ENCODE measurements around the gene GSTO2. TPM values are rescaled to one million over a fixed set of nuclear protein-coding genes. Genes with fewer than 3 reads are reported as not detected.
"Not testable (repeated sequence)": the region's sequence is repeated elsewhere in the genome, so short reads cannot be mapped to it uniquely, and the experiment has no call there.

The GSTO2 gene
- total and polyA plus RNA-seq, 5 experiments from 2014 or later: 0.15 to 2.0 (median 1.4) TPM

DNA sequence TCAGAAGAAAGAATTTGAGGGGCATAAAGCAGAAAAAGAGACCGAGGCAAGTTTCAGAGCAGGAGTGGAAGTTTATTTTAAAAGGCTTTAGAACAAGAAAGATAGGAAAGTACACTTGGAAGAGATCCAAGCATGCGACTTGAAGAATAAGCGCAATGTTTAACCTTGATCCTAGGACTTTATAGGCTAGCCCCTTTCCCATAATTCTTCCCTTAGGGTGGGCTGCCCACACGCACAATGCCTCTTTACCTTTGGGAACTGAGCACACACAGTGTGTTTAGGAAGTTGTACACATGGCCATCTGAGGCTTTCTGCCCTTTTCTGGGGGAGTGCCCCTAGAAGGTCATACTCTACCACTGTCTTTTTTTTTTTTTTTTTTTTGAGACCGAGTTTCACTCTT is 25.5 kb upstream of the GSTO2 start:
- H3K9me3 Mint-ChIP-seq: peaks cover 0 to 2% (median 0%) of the 10 kb centered on the region in 9 donors
- H3K36me3 Mint-ChIP-seq: no peaks in the 10 kb centered on the region
- H3K4me3 Mint-ChIP-seq: no peak overlapping the region
- peaks cover 0 to 5% (median 0%) of the 10 kb centered on the region in 4 donors for H3K4me1 Mint-ChIP-seq
- peaks cover 6 to 22% (median 14%) of the 10 kb centered on the region in 5 donors for H3K27me3 Mint-ChIP-seq
- no peak for DNase-seq
- H3K27ac Mint-ChIP-seq: peak overlapping the region in 1 of 10 donors; percentile 24
- POLR2A ChIA-PET: interaction anchor here (0.6 kb wide), 1 partner anchor 568 kb away, joined by 3 read pairs; no protein-coding TSS in a partner anchor
- ATAC-seq: no peak

DNA sequence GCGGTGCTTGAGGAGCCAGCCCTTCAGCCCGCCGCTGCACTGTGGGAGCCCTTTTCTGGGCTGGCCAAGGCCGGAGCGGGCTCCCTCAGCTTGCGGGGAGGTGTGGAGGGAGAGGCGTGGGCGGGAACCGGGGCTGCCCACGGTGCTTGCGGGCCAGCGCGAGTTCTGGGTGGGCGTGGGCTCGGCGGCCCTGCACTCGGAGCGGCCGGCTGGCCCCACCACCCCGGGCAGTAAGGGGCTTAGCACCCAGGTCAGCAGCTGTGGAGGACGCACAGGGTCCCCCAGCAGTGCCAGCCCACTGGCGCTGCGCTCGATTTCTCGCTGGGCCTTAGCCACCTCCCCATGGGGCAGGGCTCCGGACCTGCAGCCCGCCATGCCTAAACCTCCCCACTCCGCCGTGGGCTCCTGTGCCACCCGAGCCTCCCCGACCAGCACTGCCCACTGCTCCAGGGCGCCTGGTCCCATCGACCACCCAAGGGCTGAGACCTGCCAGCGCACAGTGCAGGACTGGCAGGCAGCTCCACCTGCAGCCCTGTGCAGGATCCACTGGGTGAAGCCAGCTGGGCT is 23.8 kb upstream of the GSTO2 start:
- POLR2A ChIA-PET: no interaction called here
- peaks cover 0 to 5% (median 0%) of the 10 kb centered on the region in 4 donors for H3K4me1 Mint-ChIP-seq
- H3K27me3 Mint-ChIP-seq: peaks cover 6 to 12% (median 7%) of the 10 kb centered on the region in 5 donors
- ATAC-seq (no peak), DNase-seq (no peak)
- no peak overlapping the region for H3K27ac Mint-ChIP-seq
- no peak overlapping the region for H3K4me3 Mint-ChIP-seq
- no peaks in the 10 kb centered on the region for H3K36me3 Mint-ChIP-seq
- H3K9me3 Mint-ChIP-seq: peaks cover 0 to 2% (median 0%) of the 10 kb centered on the region in 9 donors

- DNase-seq (no peak), ATAC-seq (no peak)
- Mint-ChIP-seq H3K4me1 (peaks cover 0 to 5% (median 0%) of the 10 kb centered on the region in 4 donors), H3K36me3 (no peaks in the 10 kb centered on the region), H3K27ac (no peak overlapping the region), H3K9me3 (peaks cover 0 to 2% (median 0%) of the 10 kb centered on the region in 9 donors), H3K4me3 (no peak overlapping the region), H3K27me3 (peaks cover 1 to 12% (median 5%) of the 10 kb centered on the region in 5 donors)
- POLR2A ChIA-PET: no interaction called here
Observed at GRCh38 chr10:104246976-104247375, 22.0 kb upstream of the GSTO2 start.

GRCh38 chr10:104247513-104248146 is 21.4 kb upstream of the GSTO2 start:
- POLR2A ChIA-PET: interaction anchor here (0.6 kb wide), 1 partner anchor 480 kb away, joined by 3 read pairs; no protein-coding TSS in a partner anchor
- DNase-seq (no peak), ATAC-seq (no peak)
- H3K4me3 Mint-ChIP-seq: no peak overlapping the region
- H3K27me3 Mint-ChIP-seq: peaks cover 0 to 11% (median 5%) of the 10 kb centered on the region in 5 donors
- H3K27ac Mint-ChIP-seq: no peak overlapping the region
- H3K36me3 Mint-ChIP-seq: no peaks in the 10 kb centered on the region
- peaks cover 0 to 5% (median 0%) of the 10 kb centered on the region in 4 donors for H3K4me1 Mint-ChIP-seq
- H3K9me3 Mint-ChIP-seq: peaks cover 0 to 2% (median 0%) of the 10 kb centered on the region in 9 donors

- H3K27ac Mint-ChIP-seq, H3K27me3 Mint-ChIP-seq, DNase-seq, H3K36me3 Mint-ChIP-seq, ATAC-seq, POLR2A ChIA-PET, H3K9me3 Mint-ChIP-seq, H3K4me3 Mint-ChIP-seq: not testable (repeated sequence)
- peaks cover 6 to 12% (median 8%) of the 10 kb centered on the region in 4 donors for H3K4me1 Mint-ChIP-seq
Observed at GRCh38 chr10:104248931-104249330, 20.1 kb upstream of the GSTO2 start.

GRCh38 chr10:104250371-104250770 is 18.6 kb upstream of the GSTO2 start:
- Mint-ChIP-seq H3K36me3 (no peaks in the 10 kb centered on the region), H3K9me3 (peaks cover 0 to 2% (median 0%) of the 10 kb centered on the region in 9 donors), H3K4me3 (no peak overlapping the region), H3K4me1 (peaks cover 8 to 19% (median 16%) of the 10 kb centered on the region in 4 donors), H3K27me3 (peaks cover 0 to 6% (median 3%) of the 10 kb centered on the region in 5 donors), H3K27ac (no peak overlapping the region)
- no peak for DNase-seq
- ATAC-seq: no peak
- POLR2A ChIA-PET: interaction anchor here (0.7 kb wide), 1 partner anchor 79 kb away, joined by 3 read pairs; no protein-coding TSS in a partner anchor

GRCh38 chr10:104251443-104251842 is 17.5 kb upstream of the GSTO2 start:
- POLR2A ChIA-PET: no interaction called here
- H3K27ac Mint-ChIP-seq: no peak overlapping the region
- peaks cover 0 to 6% (median 3%) of the 10 kb centered on the region in 5 donors for H3K27me3 Mint-ChIP-seq

DNA sequence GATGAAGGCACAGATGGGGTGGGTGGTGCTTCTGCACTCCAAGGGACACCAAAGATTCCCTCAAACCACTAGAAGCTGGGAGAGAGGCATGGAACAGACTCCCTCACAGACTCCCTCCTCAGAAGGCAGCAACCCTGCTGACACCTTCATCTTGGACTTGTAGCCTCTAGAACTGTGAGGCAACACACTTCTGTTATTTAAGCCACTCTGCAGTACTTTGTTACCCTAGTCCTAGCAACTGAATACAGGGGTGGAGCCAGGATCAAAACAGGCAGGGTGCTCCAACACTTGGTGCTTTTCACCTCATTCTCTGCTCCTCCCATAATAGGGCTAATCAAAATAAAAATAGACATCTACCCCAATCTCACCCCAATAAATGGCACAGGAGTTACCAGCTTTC is 16.6 kb upstream of the GSTO2 start:
- Mint-ChIP-seq H3K36me3 (peaks cover 0 to 4% (median 0%) of the 10 kb centered on the region in 3 donors), H3K9me3 (peaks cover 0 to 1% (median 0%) of the 10 kb centered on the region in 9 donors), H3K4me3 (peak overlapping the region in 2 of 10 donors; percentile 42 to 46), H3K27me3 (peaks cover 0 to 6% (median 3%) of the 10 kb centered on the region in 5 donors), H3K27ac (peak overlapping the region in 1 of 10 donors; percentile 67), H3K4me1 (peaks cover 18 to 37% (median 31%) of the 10 kb centered on the region in 4 donors)
- ATAC-seq (no peak), DNase-seq (no peak)
- POLR2A ChIA-PET: no interaction called here

More at GRCh38 chr10:104251443-104251842, 17.5 kb upstream of the GSTO2 start:
- Mint-ChIP-seq H3K36me3 (no peaks in the 10 kb centered on the region), H3K9me3 (peaks cover 0 to 2% (median 0%) of the 10 kb centered on the region in 9 donors), H3K4me1 (peaks cover 16 to 30% (median 27%) of the 10 kb centered on the region in 4 donors), H3K4me3 (no peak overlapping the region)
- DNase-seq (no peak), ATAC-seq (no peak)

DNA sequence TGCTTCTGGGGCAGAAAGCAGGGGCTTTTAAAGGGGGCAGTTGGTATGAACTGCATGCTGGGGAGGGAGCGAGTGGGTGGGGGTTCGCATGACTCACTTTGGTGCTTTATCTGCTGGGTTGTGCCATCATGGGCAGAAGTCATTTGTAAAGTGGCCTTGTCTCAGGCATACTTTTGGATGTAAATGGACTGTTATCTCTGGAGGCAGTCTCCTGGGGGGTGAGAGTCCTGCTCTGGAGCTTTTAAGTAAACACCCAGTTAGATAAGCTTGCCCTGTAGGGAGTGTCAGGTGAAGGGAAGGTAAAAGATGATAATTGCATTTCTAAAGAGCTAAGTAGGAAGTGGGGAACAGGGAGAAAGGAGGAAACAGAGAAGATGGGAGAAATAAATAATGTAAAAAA is 15.9 kb upstream of the GSTO2 start:
- Mint-ChIP-seq H3K36me3 (peaks cover 0 to 10% (median 0%) of the 10 kb centered on the region in 3 donors), H3K27me3 (peaks cover 0 to 4% (median 3%) of the 10 kb centered on the region in 5 donors), H3K4me1 (peaks cover 20 to 39% (median 35%) of the 10 kb centered on the region in 4 donors), H3K9me3 (no peaks in the 10 kb centered on the region), H3K27ac (peak overlapping the region in 2 of 10 donors; percentile 18 to 93), H3K4me3 (peak overlapping the region; percentile 55 to 99 (median 96))
- POLR2A ChIA-PET: interaction anchor here (0.7 kb wide), 1 partner anchor 17 kb away, joined by 3 read pairs; no protein-coding TSS in a partner anchor
- DNase-seq (no peak), ATAC-seq (no peak)

DNA sequence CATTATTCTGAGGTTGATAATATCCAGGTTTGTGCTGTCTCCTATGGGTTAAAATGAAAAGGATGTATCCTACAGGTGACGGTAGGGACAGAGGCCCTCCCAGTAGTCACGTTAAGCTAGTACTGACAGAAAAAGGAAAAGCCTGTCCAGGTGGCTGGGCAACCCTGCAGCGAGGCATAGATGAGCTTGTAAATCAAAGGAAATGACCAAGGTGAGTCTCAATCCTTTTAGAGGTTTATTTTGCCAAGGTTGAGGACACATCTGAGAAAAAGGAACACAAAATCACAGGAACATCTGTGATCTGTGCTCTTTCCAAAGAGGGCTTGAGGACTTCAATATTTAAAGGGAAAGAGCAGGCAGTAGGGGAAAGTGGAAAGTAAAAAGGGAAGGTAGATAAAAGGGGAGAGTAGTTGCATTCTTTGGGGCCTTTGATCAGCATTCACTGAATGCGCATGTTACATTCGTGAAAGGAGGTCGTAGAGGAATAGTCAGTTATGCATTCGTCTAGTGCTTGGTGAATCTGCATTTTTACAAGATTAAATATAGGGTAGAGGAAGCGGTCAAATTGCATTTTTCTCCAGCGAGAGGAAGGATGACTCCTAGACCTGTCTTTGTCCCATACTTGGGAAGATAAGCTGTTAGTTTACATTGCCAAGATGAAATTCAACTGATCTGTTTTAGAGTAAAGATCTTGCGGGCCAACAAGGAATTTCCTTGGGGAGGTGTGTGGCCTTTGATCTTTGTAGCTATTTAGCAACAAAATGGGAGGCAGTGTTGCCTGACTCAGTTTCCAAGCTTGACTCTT is 15.2 kb upstream of the GSTO2 start:
- ATAC-seq (peak in 1 of 2 donors; percentile 20), DNase-seq (peak in 1 of 10 donors; percentile 14)
- Mint-ChIP-seq H3K9me3 (no peaks in the 10 kb centered on the region), H3K4me1 (peaks cover 25 to 45% (median 41%) of the 10 kb centered on the region in 4 donors), H3K36me3 (peaks cover 0 to 17% (median 0%) of the 10 kb centered on the region in 3 donors), H3K27me3 (peaks cover 0 to 4% (median 3%) of the 10 kb centered on the region in 5 donors), H3K4me3 (peak overlapping the region; percentile 91 to 99 (median 96)), H3K27ac (peak overlapping the region; percentile 90 to 98 (median 96))
- POLR2A ChIA-PET: interaction anchor here (0.7 to 3.0 kb wide), 6 partner anchors 15 to 85 kb away, joined by 3 to 16 read pairs (median 7); partner anchors contain the start of genes GSTO2 and ITPRIP

GRCh38 chr10:104254493-104255310 is 14.3 kb upstream of the GSTO2 start, which contains the start of gene GSTO1:
GSTO1 (plus strand) TSS chr10:104254892; CDS start chr10:104254929, 37 bp downstream.
- POLR2A ChIA-PET: interaction anchor here (0.7 to 3.0 kb wide), 8 partner anchors 12 to 354 kb away, joined by 3 to 16 read pairs (median 6); partner anchors contain the start of genes GSTO2 and ITPRIP
- H3K9me3 Mint-ChIP-seq: no peaks in the 10 kb centered on the region
- ATAC-seq: peak; percentile 55 to 76
- H3K4me1 Mint-ChIP-seq: peaks cover 30 to 54% (median 50%) of the 10 kb centered on the region in 4 donors
- H3K27me3 Mint-ChIP-seq: peaks cover 0 to 4% (median 3%) of the 10 kb centered on the region in 5 donors
- H3K4me3 Mint-ChIP-seq: peak within 1 kb of the TSS; percentile 91 to 99 (median 96)
- peak in 9 of 10 donors; percentile 20 to 74 (median 47) for DNase-seq
- peak within 1 kb of the TSS; percentile 90 to 98 (median 97) for H3K27ac Mint-ChIP-seq
- peaks cover 0 to 26% (median 6%) of the 10 kb centered on the region in 3 donors for H3K36me3 Mint-ChIP-seq

All from naive thymus-derived CD8-positive, alpha-beta T cell (primary cell).